HepG2 (cell line): ENCODE measurements around the gene PJA1. TPM values are rescaled to one million over a fixed set of nuclear protein-coding genes. Genes with fewer than 3 reads are reported as not detected.
A peak's percentile ranks its signal among the peaks of the same experiment; 100 is the strongest.

Source experiments
- ATAC-seq: fragments of 200-7000 bp; cut with Tn5 transposase; 3 replicates; pipeline ENCODE4 v1.9.1; 2020; ENCODE audit warnings: mild to moderate bottlenecking, moderate library complexity
- BruUV-seq: library from RNA; stranded (reverse); fragments of 400-500 nt; replicated peaks from 2 replicates; lab custom pipeline; 2021; lab: Mats Ljungman, UMichigan
- CTCF ChIA-PET: fragments of 300-600 bp; formaldehyde crosslinking; extraction: SDS; loops from one replicate; lab custom pipeline; 2021; ENCODE audit warnings: low total read pairs, inconsistent platforms, low intra/inter-chr PET ratio; lab: Yijun Ruan, JAX
- POLR2A ChIA-PET: fragments of 350-600 bp; sonication (Branson Sonifier 250); formaldehyde crosslinking; loops from one replicate; lab custom pipeline; 2020; ENCODE audit warnings: antibody characterized with exemption, inconsistent platforms; lab: Yijun Ruan, JAX
- DNase-seq: peaks from one replicate; pipeline ENCODE4 v3.0.0-alpha.2; 2015; ENCODE audit warnings: low spot score
- FAIRE-seq: peaks from 3 replicates; lab custom pipeline; 2011; peaks lifted over from hg19 to GRCh38; lab: Jason Lieb, UNC
- H2AFZ ChIP-seq: one replicate; pipeline ENCODE4 v1.6.1; 2011; ENCODE audit warnings: low read length, inconsistent platforms
- H3K27ac ChIP-seq: fragments of 300-600 bp; 3 replicates; pipeline ENCODE4 v1.8.0; 2011; ENCODE audit warnings: mixed run types, mild to moderate bottlenecking, mixed read lengths, low read length, inconsistent platforms; ENCODE audit not compliant: insufficient read depth; ENCODE audit errors: extremely low read length
- H3K27me3 ChIP-seq, 2 experiments: fragments of 200-600 bp in 1 of 2; 2 replicates in 1 of 2; 3 replicates in 1 of 2; pipeline versions ENCODE4 v1.6.0 to v1.8.0; 2011; ENCODE audit warnings: low read length in 2 of 2, mild to moderate bottlenecking in 2 of 2, moderate library complexity in 2 of 2, inconsistent platforms in 1 of 2; ENCODE audit not compliant: insufficient read depth in 2 of 2, control insufficient read depth in 1 of 2
- H3K36me3 ChIP-seq, 2 experiments: fragments of 200-600 bp in 1 of 2; replicated peaks in 1 of 2; 2 replicates in 1 of 2; 3 replicates in 1 of 2; pipeline versions ENCODE4 v1.5.1 to v1.8.0; 2011; ENCODE audit warnings: low read length in 2 of 2, inconsistent platforms in 1 of 2; ENCODE audit not compliant: insufficient read depth in 2 of 2, control insufficient read depth in 1 of 2
- H3K4me1 ChIP-seq: 2 replicates; pipeline ENCODE4 v1.5.1; 2012; ENCODE audit warnings: low read length, inconsistent platforms; ENCODE audit not compliant: insufficient read depth
- H3K4me2 ChIP-seq: 2 replicates; pipeline ENCODE4 v1.6.0; 2011; ENCODE audit warnings: low read depth, low read length, inconsistent platforms
- H3K4me3 ChIP-seq, 3 experiments: fragments of 200-600 bp in 1 of 3; sonication (generic), shearing (Covaris generic) in 1 of 3; replicated peaks in 1 of 3; 2 replicates each; pipeline ENCODE4 v1.5.1; 2011 to 2016; ENCODE audit warnings: low read length in 3 of 3, inconsistent platforms in 2 of 3, low read depth in 2 of 3, mild to moderate bottlenecking in 2 of 3, control low read depth in 1 of 3, mixed read lengths in 1 of 3; ENCODE audit not compliant: insufficient read depth in 1 of 3
- H3K79me2 ChIP-seq: one replicate; pipeline ENCODE4 v1.6.1; 2011; ENCODE audit warnings: low read length, inconsistent platforms; ENCODE audit not compliant: insufficient read depth
- H3K9ac ChIP-seq: 2 replicates; pipeline ENCODE4 v1.6.0; 2011; ENCODE audit warnings: mild to moderate bottlenecking, low read depth, low read length, inconsistent platforms; ENCODE audit not compliant: insufficient read depth
- H3K9me3 ChIP-seq: 2 replicates; pipeline ENCODE4 v1.5.1; 2012; ENCODE audit warnings: mild to moderate bottlenecking, low read length
- H4K20me1 ChIP-seq: 2 replicates; pipeline ENCODE4 v1.6.0; 2011; ENCODE audit warnings: inconsistent platforms, mild to moderate bottlenecking, low read length, moderate library complexity; ENCODE audit not compliant: insufficient read depth
- GLI4 ChIP-seq: sonication (generic); formaldehyde crosslinking; IDR thresholded peaks from 2 replicates; pipeline ENCODE4 v1.5.1; 2020; ENCODE audit warnings: missing genetic modification reagents, mild to moderate bottlenecking, moderate library complexity, borderline replicate concordance
- ZNF768 ChIP-seq: sonication (generic); formaldehyde crosslinking; IDR thresholded peaks from 2 replicates; pipeline ENCODE4 v1.4.0; 2020; ENCODE audit warnings: missing genetic modification reagents
- WGBS: methylation state at CpG from one replicate; pipeline ENCODE4 v1.1.6; 2017; ENCODE audit warnings: low lambda C conversion rate; 5-methylcytosine and 5-hydroxymethylcytosine counted together
- in situ Hi-C: cut with HindIII; loops from 2 replicates; pipeline ENCODE4 v1.10.0; 2017; ENCODE audit warnings: low pct_unique_long_range_greater_than_20kb; ENCODE audit not compliant: extremely low pct_ligation_motif_present
- intact Hi-C: fragments of 100-400 bp; cut with micrococcal nuclease; formaldehyde crosslinking; loops from one replicate; pipeline ENCODE4 v1.10.0; 2022; ENCODE audit not compliant: unreplicated experiment
- polyA plus RNA-seq, 8 experiments: library from polyadenylated mRNA; depleted of rRNA in 3 of 8; stranded (reverse) in 7 of 8; unstranded in 1 of 8; fragments of >200 nt; fragmentation: Illumina TruSeq in 4 of 8; extraction: Trizol in 4 of 8; gene quantifications; 2 replicates each; pipeline versions ENCODE4 v1.2.1 to v1.2.3, GENCODE V29; 2011 to 2016; ENCODE audit warnings: low read depth in 4 of 8, missing spikeins in 1 of 8, mixed read lengths in 1 of 8; ENCODE audit not compliant: insufficient read depth in 1 of 8
- total RNA-seq, 5 experiments: library from RNA; depleted of rRNA; stranded (reverse); fragments of >200 nt; fragmentation: Illumina TruSeq; extraction: Trizol; gene quantifications; 2 replicates each; pipeline ENCODE4 v1.2.3, GENCODE V29; 2016; ENCODE audit warnings: low read depth in 1 of 5
- TF ChIP-seq, protein P1 (sequence below): sonication (generic); formaldehyde crosslinking; IDR thresholded peaks from 2 replicates; pipeline ENCODE4 v1.4.0; 2020; ENCODE audit warnings: missing genetic modification reagents

PJA1 gene
- total and polyA plus RNA-seq, 2 of the 13 experiments (the other 11 are each of a cell fraction or from before 2014, with no cell fraction given): 3.6 to 9.6 TPM

DNA sequence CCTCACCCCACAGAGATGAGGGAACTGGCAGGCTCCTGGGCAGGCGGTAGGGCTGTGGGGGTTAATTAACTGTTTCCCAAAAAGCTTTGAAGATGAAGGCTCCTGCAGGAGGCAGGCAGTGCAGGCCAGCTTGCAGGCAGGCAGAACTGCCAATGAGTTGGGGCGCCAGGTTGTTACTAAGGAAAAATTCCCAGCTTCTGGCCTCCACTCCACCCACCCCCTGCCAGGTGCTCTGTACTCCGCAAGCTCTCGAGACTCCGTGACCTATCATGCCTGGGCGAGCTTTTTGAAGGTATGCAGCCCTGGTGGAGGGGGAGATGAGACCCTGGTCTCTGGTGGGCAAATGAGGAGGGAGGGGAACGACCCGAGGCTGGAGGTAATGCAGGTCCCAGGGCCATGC is 41.8 kb downstream of the PJA1 start:
- Histone ChIP-seq H2AFZ (no peak overlapping the region), H4K20me1 (no peaks in the 10 kb centered on the region), H3K4me3 (no peak overlapping the region), H3K36me3 (no peaks in the 10 kb centered on the region), H3K9ac (no peak overlapping the region), H3K27ac (no peak overlapping the region), H3K4me1 (no peaks in the 10 kb centered on the region), H3K27me3 (no peaks in the 10 kb centered on the region), H3K9me3 (no peaks in the 10 kb centered on the region), H3K4me2 (no peak overlapping the region), H3K79me2 (no peaks in the 10 kb centered on the region)
- no peak for FAIRE-seq
- 0% methylated on average over 2 of the region's 8 CpGs for whole genome bisulfite sequencing
- in situ Hi-C loops (no loop called here), intact Hi-C loops (no loop called here)
- ChIA-PET CTCF (no interaction called here), POLR2A (no interaction called here)
- ATAC-seq: no peak
- no TSS peak for BruUV-seq
- no peak for DNase-seq
- no peak for TF ChIP-seq GLI4 (CRISPR knock-in tag)

DNA sequence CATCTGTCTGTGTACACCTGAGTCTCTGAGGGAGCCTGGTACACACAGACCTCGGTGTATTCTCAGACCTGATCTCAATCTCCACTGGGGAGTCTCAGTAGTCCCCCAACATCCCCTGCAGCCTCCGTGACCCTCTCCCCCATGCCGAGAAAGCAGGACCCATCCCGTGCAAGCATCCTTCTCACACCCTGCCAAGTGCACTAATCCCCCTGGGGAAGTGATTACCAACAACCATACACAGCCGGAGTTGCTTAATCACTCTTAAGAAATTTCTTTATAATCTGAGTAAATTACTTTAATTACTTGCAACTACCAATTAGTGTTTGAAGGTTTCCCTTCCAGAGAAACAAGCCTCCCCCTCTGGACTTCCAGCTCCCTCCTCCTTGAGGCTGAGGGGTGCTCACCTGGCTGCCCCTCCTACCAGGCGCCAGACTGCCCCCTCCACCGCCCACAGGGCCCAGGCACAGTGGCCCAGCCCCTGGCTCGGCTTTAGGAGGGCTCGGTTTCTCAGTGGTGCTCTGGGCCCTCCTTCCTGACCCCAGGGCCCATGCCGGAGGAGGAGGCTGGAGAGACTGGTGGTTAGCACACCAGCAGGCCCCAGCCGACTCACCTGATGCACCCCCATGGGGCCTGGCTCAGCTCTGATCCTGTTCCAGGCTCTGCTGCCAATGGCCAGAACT is 43.8 kb downstream of the PJA1 start:
- Histone ChIP-seq H3K4me1 (no peaks in the 10 kb centered on the region), H3K9ac (no peak overlapping the region), H3K27ac (no peak overlapping the region), H3K36me3 (no peaks in the 10 kb centered on the region), H3K4me3 (no peak overlapping the region), H4K20me1 (no peaks in the 10 kb centered on the region), H3K4me2 (no peak overlapping the region), H3K79me2 (no peaks in the 10 kb centered on the region), H2AFZ (no peak overlapping the region), H3K27me3 (no peaks in the 10 kb centered on the region), H3K9me3 (no peaks in the 10 kb centered on the region)
- FAIRE-seq: no peak
- in situ Hi-C loops (no loop called here), intact Hi-C loops (no loop called here)
- ChIA-PET POLR2A (no interaction called here), CTCF (no interaction called here)
- DNase-seq: no peak
- BruUV-seq: no TSS peak
- TF ChIP-seq, protein P1, sequence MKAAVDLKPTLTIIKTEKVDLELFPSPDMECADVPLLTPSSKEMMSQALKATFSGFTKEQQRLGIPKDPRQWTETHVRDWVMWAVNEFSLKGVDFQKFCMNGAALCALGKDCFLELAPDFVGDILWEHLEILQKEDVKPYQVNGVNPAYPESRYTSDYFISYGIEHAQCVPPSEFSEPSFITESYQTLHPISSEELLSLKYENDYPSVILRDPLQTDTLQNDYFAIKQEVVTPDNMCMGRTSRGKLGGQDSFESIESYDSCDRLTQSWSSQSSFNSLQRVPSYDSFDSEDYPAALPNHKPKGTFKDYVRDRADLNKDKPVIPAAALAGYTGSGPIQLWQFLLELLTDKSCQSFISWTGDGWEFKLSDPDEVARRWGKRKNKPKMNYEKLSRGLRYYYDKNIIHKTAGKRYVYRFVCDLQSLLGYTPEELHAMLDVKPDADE (CRISPR knock-in tag): no peak
- TF ChIP-seq ZNF768: peak; percentile 19; the same call in 1 of the 2 replicates
- 19% methylated on average over 5 of the region's 11 CpGs for WGBS
- no peak for ATAC-seq
